HCEC 1CT (cell line): ENCODE results near the gene TRIM29.

ENCODE experiments used
- DNase-seq: peaks from one replicate; pipeline ENCODE4 v3.0.0-alpha.2; 2017

Gene TRIM29

GRCh38 chr11:120091121-120091520, 46.8 kb downstream of the TRIM29 start:
- DNase-seq = no peak

GRCh38 chr11:120090411-120090810, 47.5 kb downstream of the TRIM29 start:
- no peak for DNase-seq

GRCh38 chr11:120089036-120090001, 48.6 kb downstream of the TRIM29 start:
- DNase-seq = no peak

- no peak for DNase-seq
These were observed 49.9 kb downstream of the TRIM29 start for GRCh38 chr11:120088056-120088455.

GRCh38 chr11:120086651-120087050, 51.3 kb downstream of the TRIM29 start:
- no peak for DNase-seq

- DNase-seq = no peak
These were observed 57.9 kb downstream of the TRIM29 start for GRCh38 chr11:120079750-120080610.

- DNase-seq = no peak
These were observed 59.5 kb downstream of the TRIM29 start for GRCh38 chr11:120078397-120078796.

GRCh38 chr11:120074076-120074475, 63.8 kb downstream of the TRIM29 start:
- DNase-seq = no peak

- no peak for DNase-seq
These were observed 64.7 kb downstream of the TRIM29 start for GRCh38 chr11:120073196-120073595.

GRCh38 chr11:120068114-120068573, 69.8 kb downstream of the TRIM29 start:
- DNase-seq = peak; percentile 38

GRCh38 chr11:120067438-120068113, 70.3 kb downstream of the TRIM29 start:
- no peak for DNase-seq

- DNase-seq = no peak
These were observed 71.0 kb downstream of the TRIM29 start for GRCh38 chr11:120066738-120067437.

GRCh38 chr11:120065876-120066275, 72.0 kb downstream of the TRIM29 start:
- no peak for DNase-seq

- no peak for DNase-seq
These were observed 72.7 kb downstream of the TRIM29 start for GRCh38 chr11:120065176-120065575.

- DNase-seq = no peak
These were observed 73.6 kb downstream of the TRIM29 start for GRCh38 chr11:120064341-120064740.

- DNase-seq = no peak
These were observed 74.1 kb downstream of the TRIM29 start for GRCh38 chr11:120063686-120064340.

GRCh38 chr11:120062561-120062930, 75.4 kb downstream of the TRIM29 start:
- DNase-seq = no peak

GRCh38 chr11:120061761-120062560, 76.0 kb downstream of the TRIM29 start:
- no peak for DNase-seq
